ENCODE data around the gene RABAC1. TPM values are rescaled to one million over a fixed set of nuclear protein-coding genes. Genes with fewer than 3 reads are reported as not detected.

Gene RABAC1
- total and polyA plus RNA-seq, 9 of the 15 experiments (the other 6 are each of a cell fraction or from before 2014, with no cell fraction given): 2.4 to 28.1 (median 9.3) TPM

DNA sequence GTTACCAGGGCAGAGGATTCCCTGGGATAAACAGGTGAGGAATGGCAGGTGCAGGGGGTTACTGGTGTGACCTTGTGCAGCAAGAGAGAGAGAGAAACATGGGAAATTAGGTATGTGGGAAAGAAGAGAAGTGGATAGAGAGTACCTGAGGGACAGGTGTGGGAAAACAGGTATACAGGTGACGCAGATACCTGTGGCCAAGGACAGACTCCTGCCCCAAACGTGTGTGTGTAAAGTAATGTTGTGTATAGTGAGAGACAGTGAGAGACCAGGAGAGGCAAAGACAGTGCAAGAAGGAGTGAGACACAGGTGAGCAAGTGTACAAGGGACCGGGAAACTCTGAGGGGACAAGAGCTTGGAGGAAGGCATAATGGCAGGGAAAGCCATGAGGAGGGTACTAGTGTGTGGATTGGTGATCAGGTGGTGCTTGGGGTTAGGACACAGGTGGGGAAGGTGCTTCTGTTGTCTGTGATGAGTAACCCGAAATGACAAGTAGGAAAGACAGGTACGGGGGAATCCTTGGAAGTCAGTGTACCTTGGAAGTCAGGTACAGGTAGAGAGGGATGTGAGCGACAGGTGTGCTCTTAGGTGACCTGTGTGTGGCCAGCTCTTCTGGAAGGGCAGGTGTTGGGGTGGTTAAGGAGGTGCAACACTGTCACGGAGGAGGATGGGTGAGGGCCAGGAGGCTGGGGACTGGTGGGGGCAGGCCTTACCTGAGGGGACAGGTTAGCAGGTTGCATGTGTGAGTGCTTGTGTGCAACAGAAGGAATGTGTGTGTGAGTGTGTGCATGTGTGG is 33.7 kb downstream of the RABAC1 start:
- H3K79me2 ChIP-seq (ENCODE audit: control insufficient read depth, insufficient read depth, low read length): peaks cover 8% of the 10 kb centered on the region; the same call in 2 of the 3 replicates
- no peak for DNase-seq (ENCODE audit: extremely low read depth in 1 of 4, low spot score in 3 of 4)
- in situ Hi-C loops (cut with MboI): no loop called here

More for the DNA sequence above, 33.7 kb downstream of the RABAC1 start:
- intact Hi-C loops (cut with micrococcal nuclease): no loop called here
- Histone ChIP-seq H3K4me3 (no peak overlapping the region), H3K27me3 (ENCODE audit: control insufficient read depth in 2 of 2, insufficient read depth in 2 of 2, low read length in 2 of 2) (no peaks in the 10 kb centered on the region; a peak in 2 of 5 replicates), H3K4me1 (replicated peaks in 1 of 2; ENCODE audit: control insufficient read depth in 2 of 2, insufficient read depth in 2 of 2, low read length in 2 of 2) (peaks cover 23 to 53% of the 10 kb centered on the region in 2 experiments), H3K9me1 (ENCODE audit: control insufficient read depth, insufficient read depth, low read length) (no peaks in the 10 kb centered on the region), H3K9me3 (replicated peaks; ENCODE audit: control insufficient read depth, insufficient read depth, low read depth, low read length) (no peaks in the 10 kb centered on the region; the same call in 1 of the 2 replicates), H3K27ac (ENCODE audit: extremely low read depth, low read depth, low read length) (no peak overlapping the region), H2AFZ (ENCODE audit: low read depth, low read length) (no peak overlapping the region), H3K36me3 (ENCODE audit: control insufficient read depth, insufficient read depth, low read length) (no peaks in the 10 kb centered on the region), H3K9ac (ENCODE audit: insufficient read depth in 1 of 2, low read depth in 2 of 2, low read length in 2 of 2) (no peak overlapping the region), H4K20me1 (replicated peaks; ENCODE audit: control insufficient read depth, insufficient read depth, low read length) (no peaks in the 10 kb centered on the region), H3K4me2 (ENCODE audit: insufficient read depth, low read length) (no peak overlapping the region)
- BruUV-seq (replicated peaks): no TSS peak
- TF ChIP-seq CBFA2T2 (conservative IDR thresholded peaks at IDR 0.05) (peak; percentile 16; the same call in 1 of the 2 replicates), ZNF354B (CRISPR knock-in tag; IDR thresholded peaks at IDR 0.05) (no peak), KDM1A (IDR thresholded peaks at IDR 0.05) (0 out of 4 replicates have a peak, but pooled peaks of 1 of the 2 experiments have one; percentile 6), ZEB2 (IDR thresholded peaks at IDR 0.05) (peak; percentile 96)
- POLR2A ChIA-PET: interaction anchor here (0.6 to 1.0 kb wide), 2 partner anchors 8 to 17 kb away, joined by 3 to 4 read pairs; no protein-coding TSS in a partner anchor
- ATAC-seq (no peak), FAIRE-seq (no peak)
- CTCF ChIA-PET (ENCODE audit: low intra/inter-chr PET ratio): no interaction called here
- WGBS (ENCODE audit: insufficient coverage, low coverage, missing lambda C conversion rate): 17% methylated on average over 7 of the region's 7 CpGs
